K562 (cell line): ENCODE measurements around the gene CR2. TPM values are rescaled to one million over a fixed set of nuclear protein-coding genes. Genes with fewer than 3 reads are reported as not detected.
A peak's percentile ranks its signal among the peaks of the same experiment; 100 is the strongest.

Experiments used
- BACH1 ChIP-seq: fragments of 200-800 bp; sonication (Bioruptor generic); IDR thresholded peaks from 2 replicates; pipeline ENCODE4 v1.6.1; 2016; ENCODE audit warnings: missing genetic modification characterization, missing compliant biosample characterization
- CBX1 ChIP-seq: sonication (generic); IDR thresholded peaks from 2 replicates; pipeline ENCODE4 v1.6.1; 2016; ENCODE audit warnings: antibody characterized with exemption, low read depth, mild to moderate bottlenecking
- CHCHD3 ChIP-seq: fragments of 250-450 bp; sonication (Bioruptor Pico); IDR thresholded peaks from 2 replicates; pipeline ENCODE4 v2.1.2; 2022; ENCODE audit warnings: mild to moderate bottlenecking
- FOXP4 ChIP-seq: sonication (generic); formaldehyde crosslinking; IDR thresholded peaks from 2 replicates; pipeline ENCODE4 v1.8.0; 2022; ENCODE audit warnings: mild to moderate bottlenecking, missing genetic modification reagents, borderline replicate concordance
- HDAC8 ChIP-seq: fragments of 450-650 bp; IDR thresholded peaks from 2 replicates; pipeline ENCODE4 v1.6.1; 2016; ENCODE audit warnings: mild to moderate bottlenecking, missing genetic modification characterization, moderate library complexity, missing compliant biosample characterization
- HMGN3 ChIP-seq: IDR thresholded peaks from 2 replicates; pipeline ENCODE4 v1.6.1; 2011; ENCODE audit warnings: borderline replicate concordance, low read depth, mild to moderate bottlenecking, mixed read lengths, low read length; ENCODE audit not compliant: insufficient read length; ENCODE audit errors: extremely low read depth
- ID3 ChIP-seq, 2 experiments: fragments of 250-450 bp in 1 of 2; fragments of 450-650 bp in 1 of 2; sonication (Bioruptor Pico) in 1 of 2; IDR thresholded peaks; 2 replicates each; pipeline versions ENCODE4 v1.6.1 to v1.8.0; 2016 to 2021; ENCODE audit warnings: mild to moderate bottlenecking in 2 of 2, moderate library complexity in 2 of 2, missing compliant biosample characterization in 1 of 2, missing genetic modification characterization in 1 of 2
- JUND ChIP-seq, 2 experiments: IDR thresholded peaks; 2 replicates in 1 of 2; 3 replicates in 1 of 2; pipeline ENCODE4 v1.6.1; 2011; ENCODE audit warnings: borderline replicate concordance in 2 of 2, low read depth in 2 of 2, low read length in 2 of 2, improper control_type of control experiment in 1 of 2, missing biosample characterization in 1 of 2, missing genetic modification characterization in 1 of 2, missing genetic modification reagents in 1 of 2
- MXI1 ChIP-seq: IDR thresholded peaks from 2 replicates; pipeline ENCODE4 v1.6.1; 2011; ENCODE audit warnings: low read depth, mild to moderate bottlenecking, improper control_type of control experiment, low read length
- NONO ChIP-seq, 2 experiments: fragments of 200-400 bp in 1 of 2; fragments of 450-650 bp in 1 of 2; formaldehyde crosslinking in 1 of 2; IDR thresholded peaks; 2 replicates each; pipeline ENCODE4 v1.6.1; 2017; ENCODE audit warnings: low read depth in 2 of 2, mild to moderate bottlenecking in 2 of 2, moderate library complexity in 2 of 2, low read length in 1 of 2
- RFX7 ChIP-seq: fragments of 250-450 bp; sonication (Bioruptor Pico); IDR thresholded peaks from 2 replicates; pipeline ENCODE4 v1.5.1; 2021; ENCODE audit warnings: mild to moderate bottlenecking
- SOX6 ChIP-seq: fragments of 450-650 bp; IDR thresholded peaks from 2 replicates; pipeline ENCODE4 v1.6.1; 2014; ENCODE audit warnings: mild to moderate bottlenecking
- STAT5A ChIP-seq: IDR thresholded peaks from 2 replicates; pipeline ENCODE4 v1.6.1; 2012; ENCODE audit warnings: low read length, inconsistent platforms, borderline replicate concordance
- USF1 ChIP-seq: sonication (generic); formaldehyde crosslinking; IDR thresholded peaks from 2 replicates; pipeline ENCODE4 v1.9.0; 2022; ENCODE audit warnings: mild to moderate bottlenecking, missing genetic modification reagents
- ZNF217 ChIP-seq: sonication (generic); formaldehyde crosslinking; IDR thresholded peaks from 2 replicates; pipeline ENCODE4 v1.8.0; 2022; ENCODE audit warnings: mild to moderate bottlenecking, missing genetic modification reagents
- ZNF347 ChIP-seq: fragments of 450-650 bp; formaldehyde crosslinking; IDR thresholded peaks from 2 replicates; pipeline ENCODE4 v1.4.0; 2020; ENCODE audit warnings: low read depth, mild to moderate bottlenecking, moderate library complexity
- ZNF408 ChIP-seq: fragments of 250-450 bp; sonication (Bioruptor Pico); IDR thresholded peaks from 2 replicates; pipeline ENCODE4 v1.4.0; 2020; ENCODE audit warnings: low read depth, mild to moderate bottlenecking, moderate library complexity
- ZNF644 ChIP-seq: fragments of 200-800 bp; sonication (Bioruptor generic); IDR thresholded peaks from 2 replicates; pipeline ENCODE4 v1.6.1; 2016; ENCODE audit warnings: low read depth, missing genetic modification characterization, missing compliant biosample characterization
- polyA plus RNA-seq, 8 experiments: library from polyadenylated mRNA; depleted of rRNA in 4 of 8; stranded (reverse) in 5 of 8; unstranded in 3 of 8; fragments of >200 nt; fragmentation: Nextera tagmentation in 2 of 8; fragmentation: Illumina TruSeq in 1 of 8; extraction: Ambion mirVana in 2 of 8; extraction: Trizol in 1 of 8; gene quantifications; 2 replicates each; pipeline versions ENCODE4 v1.2.1 to v1.2.3, GENCODE V29; 2011 to 2014; ENCODE audit warnings: inconsistent platforms in 1 of 8, missing spikeins in 1 of 8
- total RNA-seq, 7 experiments: library from RNA; depleted of rRNA in 6 of 7; stranded (reverse); fragments of >200 nt in 6 of 7; fragmentation: Illumina TruSeq in 2 of 7; extraction: Trizol in 2 of 7; gene quantifications; 2 replicates each; pipeline versions ENCODE4 v1.2.1 to v1.2.3, GENCODE V29; 2011 to 2021; ENCODE audit warnings: low replicate concordance in 1 of 7

Gene CR2
- total and polyA plus RNA-seq, 9 of the 15 experiments (the other 6 are each of a cell fraction or from before 2014, with no cell fraction given) = 0.07 to 0.67 (median 0.37) TPM

GRCh38 chr1:207519505-207520399 is 65.6 kb downstream of the CR2 start (continued):
- TF ChIP-seq ZNF347 (CRISPR knock-in tag) (no peak), ZNF217 (CRISPR knock-in tag) (no peak), HMGN3 (no peak), ID3 (CRISPR knock-in tag; IDR thresholded peaks at IDR 0.05) (no peak; the same call in 1 of the 2 replicates), ID3 (tag; IDR thresholded peaks at IDR 0.05) (peak; percentile 95), BACH1 (no peak), MXI1 (peak; percentile 28; the same call in 1 of the 2 replicates), JUND (IDR thresholded peaks at IDR 0.05; ENCODE audit: borderline replicate concordance, low read depth, low read length) (peak; percentile 79), JUND (tag; IDR thresholded peaks at IDR 0.05; ENCODE audit: borderline replicate concordance, low read depth, low read length) (peak; percentile 62; the same call in 1 of the 3 replicates), ZNF408 (CRISPR knock-in tag) (no peak), NONO (IDR thresholded peaks at IDR 0.05; ENCODE audit: low read depth in 2 of 2, low read length in 1 of 2) (peak in 1 of 2 experiments; percentile 93; a peak in 2 of 4 replicates), STAT5A (peak; percentile 95), CHCHD3 (CRISPR knock-in tag) (no peak), HDAC8 (tag) (0 out of 2 replicates have a peak, but pooled peaks have one; percentile 33), SOX6 (peak; percentile 95), FOXP4 (CRISPR knock-in tag) (no peak), CBX1 (no peak), RFX7 (no peak), USF1 (CRISPR knock-in tag) (peak; percentile 72), ZNF644 (tag) (no peak)
